ENCODE data around the gene PIK3CD.

The PIK3CD gene

GRCh38 chr1:9717193-9718005, 65.9 kb downstream of the PIK3CD start:
- no peaks in the 10 kb centered on the region for H3K9me3 ChIP-seq (ENCODE audit: severe bottlenecking)
- no peak for TF ChIP-seq CTCF (IDR thresholded peaks at IDR 0.05; ENCODE audit: low read depth, low read length)
- no peak overlapping the region for H3K27ac ChIP-seq
- no peak overlapping the region for H3K4me3 ChIP-seq (ENCODE audit: low read depth, low read length)
- no peaks in the 10 kb centered on the region for H3K36me3 ChIP-seq
- DNase-seq = no peak
- H3K27me3 ChIP-seq (ENCODE audit: insufficient read depth, low read depth, severe bottlenecking) = no peaks in the 10 kb centered on the region

- no peak overlapping the region for H3K27ac ChIP-seq
- no peak overlapping the region for H3K4me3 ChIP-seq (ENCODE audit: low read depth, low read length)
- H3K9me3 ChIP-seq (ENCODE audit: severe bottlenecking) = no peaks in the 10 kb centered on the region
- no peak for TF ChIP-seq CTCF (IDR thresholded peaks at IDR 0.05; ENCODE audit: low read depth, low read length)
- DNase-seq = no peak
- no peaks in the 10 kb centered on the region for H3K27me3 ChIP-seq (ENCODE audit: insufficient read depth, low read depth, severe bottlenecking)
- H3K36me3 ChIP-seq = peaks cover 3% of the 10 kb centered on the region; the same call in 1 of the 2 replicates
Measured at GRCh38 chr1:9718006-9718680, 66.6 kb downstream of the PIK3CD start.

GRCh38 chr1:9719978-9720722, 68.6 kb downstream of the PIK3CD start:
- no peaks in the 10 kb centered on the region for H3K27me3 ChIP-seq (ENCODE audit: insufficient read depth, low read depth, severe bottlenecking)
- TF ChIP-seq CTCF (IDR thresholded peaks at IDR 0.05; ENCODE audit: low read depth, low read length) = no peak
- no peak overlapping the region for H3K27ac ChIP-seq
- no peaks in the 10 kb centered on the region for H3K9me3 ChIP-seq (ENCODE audit: severe bottlenecking)
- no peak overlapping the region for H3K4me3 ChIP-seq (ENCODE audit: low read depth, low read length)
- no peak for DNase-seq
- peaks cover 11% of the 10 kb centered on the region; the same call in 1 of the 2 replicates for H3K36me3 ChIP-seq

- Histone ChIP-seq H3K36me3 (peaks cover 11% of the 10 kb centered on the region; the same call in 1 of the 2 replicates), H3K4me3 (ENCODE audit: low read depth, low read length) (no peak overlapping the region), H3K27me3 (ENCODE audit: insufficient read depth, low read depth, severe bottlenecking) (no peaks in the 10 kb centered on the region), H3K9me3 (ENCODE audit: severe bottlenecking) (no peaks in the 10 kb centered on the region), H3K27ac (no peak overlapping the region)
- no peak for TF ChIP-seq CTCF (IDR thresholded peaks at IDR 0.05; ENCODE audit: low read depth, low read length)
- DNase-seq = no peak
Measured at GRCh38 chr1:9720785-9721605, 69.5 kb downstream of the PIK3CD start.

GRCh38 chr1:9721606-9722377, 70.3 kb downstream of the PIK3CD start:
- no peak overlapping the region for H3K4me3 ChIP-seq (ENCODE audit: low read depth, low read length)
- H3K36me3 ChIP-seq = peaks cover 14% of the 10 kb centered on the region; the same call in 1 of the 2 replicates
- H3K9me3 ChIP-seq (ENCODE audit: severe bottlenecking) = no peaks in the 10 kb centered on the region
- peak; percentile 78 for DNase-seq
- H3K27me3 ChIP-seq (ENCODE audit: insufficient read depth, low read depth, severe bottlenecking) = no peaks in the 10 kb centered on the region
- peak; percentile 89 for TF ChIP-seq CTCF (IDR thresholded peaks at IDR 0.05; ENCODE audit: low read depth, low read length)
- no peak overlapping the region for H3K27ac ChIP-seq

All from WERI-Rb-1 (cell line).